RWPE1 (cell line): ENCODE measurements around the gene ARHGEF2.

ENCODE experiments used
- CTCF ChIA-PET: fragments of 350-600 bp; sonication (Branson Sonifier 250); formaldehyde crosslinking; extraction: SDS; loops from one replicate; lab custom pipeline; 2021; lab: Yijun Ruan, JAX
- POLR2A ChIA-PET: fragments of 400-600 bp; formaldehyde crosslinking; extraction: SDS; loops from one replicate; lab custom pipeline; 2020; ENCODE audit warnings: antibody characterized with exemption; ENCODE audit not compliant: low non-redundant PET; lab: Yijun Ruan, JAX
- DNase-seq: peaks from one replicate; pipeline ENCODE4 v3.0.0; 2012; ENCODE audit warnings: low spot score
- H3K27ac ChIP-seq: fragments of 450-650 bp; 2 replicates; pipeline ENCODE4 v1.5.1; 2017
- CTCF ChIP-seq: fragments of 450-650 bp; conservative IDR thresholded peaks from 2 replicates; pipeline ENCODE4 v1.5.1; 2017; ENCODE audit warnings: low read depth, mild to moderate bottlenecking

ARHGEF2 gene

GRCh38 chr1:155977690-155978324, 540 bp downstream of the ARHGEF2 start:
- ChIA-PET CTCF (interaction anchor here (0.6 to 1.4 kb wide), 7 partner anchors 9 to 89 kb away, joined by 3 to 7 read pairs (median 3); no protein-coding TSS in a partner anchor), POLR2A (interaction anchor here (0.6 kb wide), 1 partner anchor 31 kb away, joined by 5 read pairs; no protein-coding TSS in a partner anchor)
- peak; percentile 50 for DNase-seq
- H3K27ac ChIP-seq, result peak overlapping the region; percentile 96
- TF ChIP-seq CTCF, result no peak

- ChIA-PET CTCF (interaction anchor here (0.6 to 1.4 kb wide), 6 partner anchors 8 to 69 kb away, joined by 3 to 7 read pairs (median 3); no protein-coding TSS in a partner anchor), POLR2A (no interaction called here)
- H3K27ac ChIP-seq, result peak overlapping the region; percentile 96
- TF ChIP-seq CTCF, result no peak
- peak; percentile 26 for DNase-seq
Measured at GRCh38 chr1:155976913-155977689, 1.2 kb downstream of the ARHGEF2 start.

- POLR2A ChIA-PET, result interaction anchor here (0.5 to 0.8 kb wide), 3 partner anchors 8 to 14 kb away, joined by 3 to 7 read pairs (median 3); no protein-coding TSS in a partner anchor
- CTCF ChIA-PET, result interaction anchor here (0.6 to 1.1 kb wide), 3 partner anchors 13 to 68 kb away, joined by 3 read pairs; no protein-coding TSS in a partner anchor
- no peak for TF ChIP-seq CTCF
- peak overlapping the region; percentile 96 for H3K27ac ChIP-seq
- peak; percentile 89 for DNase-seq
Measured at GRCh38 chr1:155976062-155976912, 2.1 kb downstream of the ARHGEF2 start.

- no peak for DNase-seq
- CTCF ChIA-PET, result interaction anchor here (0.7 to 1.1 kb wide), 2 partner anchors 13 to 76 kb away, joined by 3 read pairs; no protein-coding TSS in a partner anchor
- POLR2A ChIA-PET, result interaction anchor here (0.6 to 0.8 kb wide), 2 partner anchors 8 to 13 kb away, joined by 3 to 7 read pairs; no protein-coding TSS in a partner anchor
- no peak for TF ChIP-seq CTCF
- H3K27ac ChIP-seq, result peak overlapping the region; percentile 96
Measured at GRCh38 chr1:155975375-155976061, 2.8 kb downstream of the ARHGEF2 start.

GRCh38 chr1:155974208-155975115, 3.9 kb downstream of the ARHGEF2 start:
- no peak for TF ChIP-seq CTCF
- peak overlapping the region; percentile 96 for H3K27ac ChIP-seq
- ChIA-PET CTCF (interaction anchor here (0.7 kb wide), 1 partner anchor 77 kb away, joined by 3 read pairs; no protein-coding TSS in a partner anchor), POLR2A (interaction anchor here (0.5 kb wide), 2 partner anchors 42 to 57 kb away, joined by 3 to 4 read pairs; no protein-coding TSS in a partner anchor)
- DNase-seq, result no peak
